Ascending aorta (tissue), 2 donors: ENCODE measurements around the gene TGFA. TPM values are rescaled to one million over a fixed set of nuclear protein-coding genes. Genes with fewer than 3 reads are reported as not detected.

Source experiments
- DNase-seq, 2 donors: peaks; one replicate each; pipeline ENCODE4 v3.0.0-alpha.2; 2019; ENCODE audit warnings: low spot score in 2 of 2
- H3K27ac ChIP-seq, 2 donors: fragments of 200-600 bp; sonication (generic); one replicate each; pipeline ENCODE4 v1.5.1; 2016 to 2017; ENCODE audit warnings: mild to moderate bottlenecking in 1 of 2
- H3K27me3 ChIP-seq: fragments of 200-600 bp; sonication (generic); one replicate; pipeline ENCODE4 v1.5.1; 2017
- H3K36me3 ChIP-seq, 2 donors: fragments of 200-600 bp; sonication (generic); one replicate each; pipeline ENCODE4 v1.5.1; 2016
- H3K4me1 ChIP-seq, 2 donors: fragments of 200-600 bp; sonication (generic); one replicate each; pipeline ENCODE4 v1.5.1; 2016 to 2017; ENCODE audit warnings: mild to moderate bottlenecking in 1 of 2
- H3K4me3 ChIP-seq, 2 donors: fragments of 200-600 bp; sonication (generic); one replicate each; pipeline ENCODE4 v1.5.1; 2016 to 2017; ENCODE audit warnings: mild to moderate bottlenecking in 1 of 2
- H3K9me3 ChIP-seq, 2 donors: fragments of 200-600 bp; sonication (generic); one replicate each; pipeline ENCODE4 v1.5.1; 2016
- intact Hi-C: fragments of 100-400 bp; cut with DNase I; formaldehyde crosslinking; loops from one replicate; pipeline ENCODE4 v1.15.1; 2023
- total RNA-seq: library from RNA; depleted of rRNA; stranded (reverse); fragments of >200 nt; gene quantifications from one replicate; pipeline ENCODE4 v1.1.0, GENCODE V29; 2016
- TF ChIP-seq, protein P1 (sequence below), 3 experiments: fragments of 200-600 bp in 2 of 3; fragments of 450-650 bp in 1 of 3; sonication (generic) in 2 of 3; IDR thresholded peaks; one replicate each; pipeline ENCODE4 v1.5.1; 2016 to 2019; ENCODE audit warnings: antibody characterized with exemption in 3 of 3, mild to moderate bottlenecking in 1 of 3, moderate library complexity in 1 of 3

The TGFA gene
- total RNA-seq, 1 donor from 2014 or later: 1.8 TPM

GRCh38 chr2:70442301-70443077, 111.1 kb downstream of the TGFA start:
- intact Hi-C loops: no loop called here
- no peak for DNase-seq
- Histone ChIP-seq H3K27ac (no peak overlapping the region), H3K36me3 (no peaks in the 10 kb centered on the region), H3K4me3 (no peak overlapping the region), H3K4me1 (no peaks in the 10 kb centered on the region), H3K9me3 (no peaks in the 10 kb centered on the region), H3K27me3 (no peaks in the 10 kb centered on the region)
- TF ChIP-seq, protein P1, sequence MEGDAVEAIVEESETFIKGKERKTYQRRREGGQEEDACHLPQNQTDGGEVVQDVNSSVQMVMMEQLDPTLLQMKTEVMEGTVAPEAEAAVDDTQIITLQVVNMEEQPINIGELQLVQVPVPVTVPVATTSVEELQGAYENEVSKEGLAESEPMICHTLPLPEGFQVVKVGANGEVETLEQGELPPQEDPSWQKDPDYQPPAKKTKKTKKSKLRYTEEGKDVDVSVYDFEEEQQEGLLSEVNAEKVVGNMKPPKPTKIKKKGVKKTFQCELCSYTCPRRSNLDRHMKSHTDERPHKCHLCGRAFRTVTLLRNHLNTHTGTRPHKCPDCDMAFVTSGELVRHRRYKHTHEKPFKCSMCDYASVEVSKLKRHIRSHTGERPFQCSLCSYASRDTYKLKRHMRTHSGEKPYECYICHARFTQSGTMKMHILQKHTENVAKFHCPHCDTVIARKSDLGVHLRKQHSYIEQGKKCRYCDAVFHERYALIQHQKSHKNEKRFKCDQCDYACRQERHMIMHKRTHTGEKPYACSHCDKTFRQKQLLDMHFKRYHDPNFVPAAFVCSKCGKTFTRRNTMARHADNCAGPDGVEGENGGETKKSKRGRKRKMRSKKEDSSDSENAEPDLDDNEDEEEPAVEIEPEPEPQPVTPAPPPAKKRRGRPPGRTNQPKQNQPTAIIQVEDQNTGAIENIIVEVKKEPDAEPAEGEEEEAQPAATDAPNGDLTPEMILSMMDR (IDR thresholded peaks at IDR 0.05): no peak

DNA sequence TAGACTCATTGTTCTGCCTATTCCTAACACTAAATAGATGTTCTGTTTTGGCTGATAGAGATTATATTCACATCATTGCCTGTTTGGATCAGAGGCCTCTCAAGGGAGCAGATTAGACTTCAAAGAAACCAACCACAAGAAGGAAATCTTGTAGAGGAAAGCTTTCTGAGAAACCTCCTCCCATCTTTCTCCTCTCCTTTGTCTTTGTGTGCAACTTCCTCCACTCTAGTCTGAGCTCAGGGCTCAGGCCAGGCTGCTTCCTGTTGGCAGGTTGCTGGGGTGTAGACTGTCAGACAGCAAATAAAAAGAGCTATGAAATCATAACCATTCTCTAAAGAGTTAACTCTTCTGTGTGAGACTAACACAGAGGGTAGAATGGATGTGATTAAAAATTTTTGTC, 113.0 kb downstream of the TGFA start:
- intact Hi-C loops: no loop called here
- Histone ChIP-seq H3K27ac (no peak overlapping the region), H3K27me3 (no peaks in the 10 kb centered on the region), H3K9me3 (no peaks in the 10 kb centered on the region), H3K4me3 (no peak overlapping the region), H3K36me3 (no peaks in the 10 kb centered on the region), H3K4me1 (no peaks in the 10 kb centered on the region)
- DNase-seq: no peak
- TF ChIP-seq, protein P1 (IDR thresholded peaks at IDR 0.05): no peak

GRCh38 chr2:70435138-70435537, 118.5 kb downstream of the TGFA start:
- TF ChIP-seq, protein P1 (IDR thresholded peaks at IDR 0.05): no peak
- DNase-seq: no peak
- Histone ChIP-seq H3K9me3 (no peaks in the 10 kb centered on the region), H3K27ac (no peak overlapping the region), H3K36me3 (no peaks in the 10 kb centered on the region), H3K4me3 (no peak overlapping the region), H3K27me3 (no peaks in the 10 kb centered on the region), H3K4me1 (no peaks in the 10 kb centered on the region)
- intact Hi-C loops: no loop called here

- H3K36me3 ChIP-seq: no peaks in the 10 kb centered on the region
- intact Hi-C loops: no loop called here
- H3K27me3 ChIP-seq: no peaks in the 10 kb centered on the region
- no peaks in the 10 kb centered on the region for H3K4me1 ChIP-seq
- no peak overlapping the region for H3K27ac ChIP-seq
- DNase-seq: no peak
- no peak overlapping the region for H3K4me3 ChIP-seq
- no peaks in the 10 kb centered on the region for H3K9me3 ChIP-seq
- TF ChIP-seq, protein P1 (IDR thresholded peaks at IDR 0.05): no peak
Measured at GRCh38 chr2:70433315-70433714, 120.3 kb downstream of the TGFA start.

DNA sequence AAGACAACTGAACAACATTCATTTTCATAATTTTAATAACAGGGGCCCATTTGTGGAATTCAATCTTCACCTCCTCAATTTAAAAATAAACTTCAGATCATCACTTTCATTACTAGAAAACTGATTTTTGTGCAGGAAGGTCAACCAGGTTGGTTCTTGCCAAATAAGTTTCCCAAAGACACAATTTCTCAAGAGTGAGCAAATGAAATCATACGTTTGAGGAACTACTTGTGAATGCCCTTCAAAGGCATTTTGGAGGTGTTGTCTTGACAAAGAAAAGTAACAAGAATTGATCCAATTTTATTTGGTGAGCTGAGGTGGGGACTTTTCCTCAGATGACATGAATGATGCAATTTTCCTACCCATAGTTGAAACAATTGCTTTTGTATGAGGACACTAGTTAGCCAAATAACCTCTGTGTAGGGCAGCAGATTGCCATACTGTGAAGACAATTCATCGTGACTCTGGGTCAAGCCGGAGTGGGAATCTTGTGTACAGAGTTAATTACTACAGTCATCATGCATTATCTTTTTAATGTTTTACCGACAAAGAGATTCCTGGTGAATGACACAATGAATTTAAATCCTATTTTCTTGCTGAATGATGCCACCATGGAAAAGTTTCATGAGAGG, 121.8 kb downstream of the TGFA start:
- TF ChIP-seq, protein P1 (IDR thresholded peaks at IDR 0.05): no peak
- H3K36me3 ChIP-seq: no peaks in the 10 kb centered on the region
- H3K4me1 ChIP-seq: no peaks in the 10 kb centered on the region
- intact Hi-C loops: no loop called here
- no peaks in the 10 kb centered on the region for H3K27me3 ChIP-seq
- no peak overlapping the region for H3K27ac ChIP-seq
- DNase-seq: no peak
- no peak overlapping the region for H3K4me3 ChIP-seq
- H3K9me3 ChIP-seq: no peaks in the 10 kb centered on the region
